Astrocyte (in vitro differentiated cells and primary cell): ENCODE measurements around the gene KLK12. TPM values are rescaled to one million over a fixed set of nuclear protein-coding genes. Genes with fewer than 3 reads are reported as not detected.

Source experiments
- DNase-seq: peaks from one replicate; pipeline ENCODE4 v3.0.0-alpha.2; 2010; ENCODE audit warnings: low read depth
- FAIRE-seq: peaks from 2 replicates; lab custom pipeline; 2011; peaks lifted over from hg19 to GRCh38; lab: Jason Lieb, UNC
- H2AFZ ChIP-seq: 2 replicates; pipeline ENCODE4 v1.6.0; 2012; ENCODE audit warnings: low read depth, low read length, inconsistent platforms
- H3K27ac ChIP-seq: 2 replicates; pipeline ENCODE4 v1.5.1; 2011; ENCODE audit warnings: low read depth, low read length, inconsistent platforms
- H3K27me3 ChIP-seq: 2 replicates; pipeline ENCODE4 v1.6.0; 2011; ENCODE audit warnings: low read length, inconsistent platforms; ENCODE audit not compliant: insufficient read depth
- H3K36me3 ChIP-seq: 2 replicates; pipeline ENCODE4 v1.5.1; 2011; ENCODE audit warnings: low read length, inconsistent platforms; ENCODE audit not compliant: insufficient read depth
- H3K4me1 ChIP-seq: 2 replicates; pipeline ENCODE4 v1.5.1; 2011; ENCODE audit warnings: low read length, inconsistent platforms; ENCODE audit not compliant: insufficient read depth
- H3K4me2 ChIP-seq: 2 replicates; pipeline ENCODE4 v1.6.0; 2012; ENCODE audit warnings: low read length, inconsistent platforms
- H3K4me3 ChIP-seq: 2 replicates; pipeline ENCODE4 v1.5.1; 2011; ENCODE audit warnings: low read depth, mild to moderate bottlenecking, low read length, inconsistent platforms; ENCODE audit not compliant: insufficient read depth
- H3K79me2 ChIP-seq: 2 replicates; pipeline ENCODE4 v1.6.0; 2012; ENCODE audit warnings: mild to moderate bottlenecking, low read length, inconsistent platforms; ENCODE audit not compliant: insufficient read depth
- H3K9ac ChIP-seq: 2 replicates; pipeline ENCODE4 v1.6.0; 2012; ENCODE audit warnings: mild to moderate bottlenecking, low read length, inconsistent platforms
- H3K9me3 ChIP-seq: 2 replicates; pipeline ENCODE4 v1.5.1; 2012; ENCODE audit warnings: low read depth, mild to moderate bottlenecking, low read length, inconsistent platforms; ENCODE audit not compliant: insufficient read depth
- H4K20me1 ChIP-seq: 2 replicates; pipeline ENCODE4 v1.6.0; 2012; ENCODE audit warnings: low read length, inconsistent platforms; ENCODE audit not compliant: insufficient read depth
- H3K27ac Mint-ChIP-seq: one replicate; pipeline ENCODE4 v1.8.0; 2021; ENCODE audit warnings: mild to moderate bottlenecking, mixed read lengths; ENCODE audit not compliant: unreplicated experiment
- H3K27me3 Mint-ChIP-seq: one replicate; pipeline ENCODE4 v1.8.0; 2021; ENCODE audit warnings: low read depth, mixed read lengths; ENCODE audit not compliant: unreplicated experiment
- H3K36me3 Mint-ChIP-seq: one replicate; pipeline ENCODE4 v1.8.0; 2021; ENCODE audit warnings: low read depth, mixed read lengths; ENCODE audit not compliant: unreplicated experiment
- H3K4me1 Mint-ChIP-seq: one replicate; pipeline ENCODE4 v1.8.0; 2021; ENCODE audit warnings: low read depth, mixed read lengths; ENCODE audit not compliant: unreplicated experiment
- H3K4me3 Mint-ChIP-seq: one replicate; pipeline ENCODE4 v1.8.0; 2021; ENCODE audit warnings: mild to moderate bottlenecking, moderate library complexity, mixed read lengths; ENCODE audit not compliant: unreplicated experiment
- H3K9me3 Mint-ChIP-seq: one replicate; pipeline ENCODE4 v1.8.0; 2021; ENCODE audit warnings: mild to moderate bottlenecking, mixed read lengths; ENCODE audit not compliant: unreplicated experiment
- EZH2 ChIP-seq: IDR thresholded peaks from 2 replicates; pipeline ENCODE4 v1.6.1; 2012; ENCODE audit warnings: mild to moderate bottlenecking, low read length, inconsistent platforms; ENCODE audit not compliant: insufficient read depth
- total RNA-seq: library from RNA; stranded (reverse); gene quantifications from 2 replicates; pipeline ENCODE4 v1.2.1, GENCODE V29; 2021
- TF ChIP-seq, protein P1 (sequence below): IDR thresholded peaks from 2 replicates; pipeline ENCODE4 v1.5.1; 2011; ENCODE audit warnings: low read depth, mild to moderate bottlenecking, inconsistent platforms, low read length, moderate library complexity; ENCODE audit not compliant: insufficient read depth

KLK12 gene
- total RNA-seq, 1 donor from 2014 or later, result not detected

DNA sequence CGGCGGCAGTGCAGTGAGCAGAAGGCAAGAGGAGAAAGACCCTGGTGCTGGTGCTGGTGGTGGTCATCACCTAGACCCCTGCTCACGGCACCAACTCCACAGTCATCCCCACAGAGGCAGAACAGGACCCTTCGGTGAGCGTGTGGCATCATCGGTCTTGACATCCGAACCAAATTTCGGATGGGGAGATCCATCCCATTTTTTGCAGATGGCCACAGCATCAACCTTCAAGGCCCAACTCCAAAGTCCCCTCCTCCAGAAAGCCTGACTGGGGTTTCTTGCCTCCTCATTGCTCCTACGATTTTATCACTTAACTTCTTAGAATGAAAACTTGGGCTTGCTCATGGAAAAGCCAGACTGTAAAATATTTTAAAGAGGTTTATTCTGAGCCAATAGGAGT is 8.7 kb upstream of the KLK12 start:
- H3K4me3 Mint-ChIP-seq, result no peak overlapping the region
- FAIRE-seq (no peak), DNase-seq (no peak)
- H3K9me3 ChIP-seq, result no peaks in the 10 kb centered on the region
- no peaks in the 10 kb centered on the region for H3K4me1 ChIP-seq
- peaks cover 5% of the 10 kb centered on the region for H3K27me3 Mint-ChIP-seq
- H3K9ac ChIP-seq, result no peak overlapping the region
- H3K79me2 ChIP-seq, result no peaks in the 10 kb centered on the region
- TF ChIP-seq, protein P1, sequence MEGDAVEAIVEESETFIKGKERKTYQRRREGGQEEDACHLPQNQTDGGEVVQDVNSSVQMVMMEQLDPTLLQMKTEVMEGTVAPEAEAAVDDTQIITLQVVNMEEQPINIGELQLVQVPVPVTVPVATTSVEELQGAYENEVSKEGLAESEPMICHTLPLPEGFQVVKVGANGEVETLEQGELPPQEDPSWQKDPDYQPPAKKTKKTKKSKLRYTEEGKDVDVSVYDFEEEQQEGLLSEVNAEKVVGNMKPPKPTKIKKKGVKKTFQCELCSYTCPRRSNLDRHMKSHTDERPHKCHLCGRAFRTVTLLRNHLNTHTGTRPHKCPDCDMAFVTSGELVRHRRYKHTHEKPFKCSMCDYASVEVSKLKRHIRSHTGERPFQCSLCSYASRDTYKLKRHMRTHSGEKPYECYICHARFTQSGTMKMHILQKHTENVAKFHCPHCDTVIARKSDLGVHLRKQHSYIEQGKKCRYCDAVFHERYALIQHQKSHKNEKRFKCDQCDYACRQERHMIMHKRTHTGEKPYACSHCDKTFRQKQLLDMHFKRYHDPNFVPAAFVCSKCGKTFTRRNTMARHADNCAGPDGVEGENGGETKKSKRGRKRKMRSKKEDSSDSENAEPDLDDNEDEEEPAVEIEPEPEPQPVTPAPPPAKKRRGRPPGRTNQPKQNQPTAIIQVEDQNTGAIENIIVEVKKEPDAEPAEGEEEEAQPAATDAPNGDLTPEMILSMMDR, result no peak
- no peak for TF ChIP-seq EZH2
- no peaks in the 10 kb centered on the region for H3K4me1 Mint-ChIP-seq
- H3K36me3 Mint-ChIP-seq, result no peaks in the 10 kb centered on the region
- H3K4me3 ChIP-seq, result no peak overlapping the region
- H3K4me2 ChIP-seq, result no peak overlapping the region
- no peaks in the 10 kb centered on the region for H4K20me1 ChIP-seq
- H3K27ac ChIP-seq, result no peak overlapping the region
- no peaks in the 10 kb centered on the region for H3K9me3 Mint-ChIP-seq
- no peaks in the 10 kb centered on the region for H3K27me3 ChIP-seq
- H3K27ac Mint-ChIP-seq, result no peak overlapping the region
- H3K36me3 ChIP-seq, result no peaks in the 10 kb centered on the region
- H2AFZ ChIP-seq, result no peak overlapping the region

DNA sequence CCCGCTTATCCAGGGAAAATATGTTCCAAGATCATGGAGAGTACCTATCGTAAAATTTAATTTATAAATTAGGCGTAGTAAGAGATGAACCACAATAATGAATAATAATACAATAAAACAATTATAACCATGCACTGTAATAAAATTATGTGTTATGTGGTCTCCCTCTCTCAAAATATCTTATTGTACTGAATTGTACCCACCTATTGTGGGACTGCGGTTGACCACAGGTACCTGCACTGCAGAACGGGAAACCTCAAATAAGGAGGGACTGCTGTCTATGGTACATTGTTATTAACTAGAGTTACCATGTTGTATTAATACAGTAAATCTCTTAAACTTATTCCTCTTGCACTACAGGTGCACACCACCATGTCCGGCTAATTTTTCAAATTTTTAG is 5.3 kb upstream of the KLK12 start:
- Mint-ChIP-seq H3K4me3 (no peak overlapping the region), H3K27ac (no peak overlapping the region), H3K4me1 (no peaks in the 10 kb centered on the region), H3K36me3 (no peaks in the 10 kb centered on the region), H3K27me3 (peaks cover 5% of the 10 kb centered on the region), H3K9me3 (no peaks in the 10 kb centered on the region)
- no peak for TF ChIP-seq EZH2
- TF ChIP-seq, protein P1, result no peak
- Histone ChIP-seq H3K79me2 (no peaks in the 10 kb centered on the region), H3K27ac (no peak overlapping the region), H4K20me1 (no peaks in the 10 kb centered on the region), H3K4me1 (no peaks in the 10 kb centered on the region), H3K27me3 (no peaks in the 10 kb centered on the region), H3K36me3 (no peaks in the 10 kb centered on the region), H3K4me3 (no peak overlapping the region), H2AFZ (no peak overlapping the region), H3K9me3 (no peaks in the 10 kb centered on the region), H3K9ac (no peak overlapping the region), H3K4me2 (no peak overlapping the region)
- no peak for DNase-seq
- FAIRE-seq, result no peak

DNA sequence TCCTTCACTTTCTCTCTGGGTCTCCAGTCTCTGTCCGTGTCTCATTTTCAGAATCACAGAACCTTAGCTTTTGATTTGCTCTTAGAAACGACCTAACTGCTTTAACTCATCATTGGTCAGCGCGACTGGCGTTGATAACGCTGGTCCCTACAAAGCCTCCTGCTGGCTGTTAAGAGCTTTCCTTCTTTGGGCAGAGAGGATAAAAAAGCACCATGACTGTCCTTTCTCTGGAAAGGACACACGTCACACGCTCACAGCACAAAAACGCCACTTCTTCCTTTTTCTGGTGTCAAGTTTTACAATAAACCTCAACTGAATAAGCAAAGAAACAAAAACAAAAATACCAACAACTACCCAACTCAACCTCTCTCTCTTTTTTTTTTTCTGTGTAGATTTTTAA is 1.7 kb upstream of the KLK12 start:
- H3K27ac Mint-ChIP-seq, result no peak overlapping the region
- FAIRE-seq, result no peak

More for the DNA sequence above, 1.7 kb upstream of the KLK12 start:
- Histone ChIP-seq H3K36me3 (no peaks in the 10 kb centered on the region), H3K4me3 (no peak overlapping the region), H3K9me3 (no peaks in the 10 kb centered on the region), H3K27me3 (no peaks in the 10 kb centered on the region), H4K20me1 (no peaks in the 10 kb centered on the region), H3K4me2 (no peak overlapping the region), H3K9ac (no peak overlapping the region), H3K79me2 (no peaks in the 10 kb centered on the region), H3K4me1 (no peaks in the 10 kb centered on the region), H3K27ac (no peak overlapping the region), H2AFZ (no peak overlapping the region)
- Mint-ChIP-seq H3K27me3 (peaks cover 19% of the 10 kb centered on the region), H3K36me3 (no peaks in the 10 kb centered on the region), H3K9me3 (peaks cover 1% of the 10 kb centered on the region), H3K4me1 (no peaks in the 10 kb centered on the region), H3K4me3 (no peak overlapping the region)
- DNase-seq, result no peak
- no peak for TF ChIP-seq EZH2
- TF ChIP-seq, protein P1, result no peak
